ENCODE measurements around the gene PITPNC1. TPM values are rescaled to one million over a fixed set of nuclear protein-coding genes. Genes with fewer than 3 reads are reported as not detected.
"Not testable (repeated sequence)": the region's sequence is repeated elsewhere in the genome, so short reads cannot be mapped to it uniquely, and the experiment has no call there.

PITPNC1 gene
- total RNA-seq, 4 donors from 2014 or later: 7.6 to 30.1 (median 15.1) TPM

- H3K36me3 ChIP-seq: no peaks in the 10 kb centered on the region
- no peak for ATAC-seq
- WGBS, 2 donors (ENCODE audit: low coverage in 1 of 2): 85 to 96% methylated on average over 1 of the region's 1 CpG
- H3K4me3 ChIP-seq: no peak overlapping the region
- H3K4me1 ChIP-seq: no peaks in the 10 kb centered on the region
- H3K9me3 ChIP-seq: no peaks in the 10 kb centered on the region
- peaks cover 10% of the 10 kb centered on the region for H3K27me3 ChIP-seq
- no peak overlapping the region for H3K27ac ChIP-seq
- TF ChIP-seq POLR2AphosphoS5 (IDR thresholded peaks at IDR 0.05) (no peak), POLR2A (IDR thresholded peaks at IDR 0.05) (no peak), CTCF (IDR thresholded peaks at IDR 0.05) (no peak), EP300 (IDR thresholded peaks at IDR 0.05) (no peak)
These were observed 323.6 kb downstream of the PITPNC1 start for GRCh38 chr17:67700725-67701119.

GRCh38 chr17:67702861-67703260 lies 325.8 kb downstream of the PITPNC1 start:
- 86% methylated on average over 4 of the region's 8 CpGs; no CpG with 5 or more reads in 1 of the 2 donors for WGBS, 2 donors (ENCODE audit: low coverage in 1 of 2)
- H3K9me3 ChIP-seq, H3K27ac ChIP-seq, H3K36me3 ChIP-seq, H3K4me1 ChIP-seq, ATAC-seq, H3K4me3 ChIP-seq: not testable (repeated sequence)
- peaks cover 17% of the 10 kb centered on the region for H3K27me3 ChIP-seq

GRCh38 chr17:67707442-67707841 lies 330.4 kb downstream of the PITPNC1 start:
- Histone ChIP-seq H3K36me3 (no peaks in the 10 kb centered on the region), H3K4me3 (no peak overlapping the region), H3K27me3 (peaks cover 17% of the 10 kb centered on the region), H3K4me1 (no peaks in the 10 kb centered on the region), H3K27ac (no peak overlapping the region), H3K9me3 (no peaks in the 10 kb centered on the region)
- no peak for ATAC-seq
- WGBS, 2 donors (ENCODE audit: low coverage in 1 of 2): 54 to 57% methylated on average over 2 of the region's 2 CpGs
- TF ChIP-seq POLR2A (IDR thresholded peaks at IDR 0.05) (no peak), EP300 (IDR thresholded peaks at IDR 0.05) (no peak), POLR2AphosphoS5 (IDR thresholded peaks at IDR 0.05) (no peak), CTCF (IDR thresholded peaks at IDR 0.05) (no peak)

DNA sequence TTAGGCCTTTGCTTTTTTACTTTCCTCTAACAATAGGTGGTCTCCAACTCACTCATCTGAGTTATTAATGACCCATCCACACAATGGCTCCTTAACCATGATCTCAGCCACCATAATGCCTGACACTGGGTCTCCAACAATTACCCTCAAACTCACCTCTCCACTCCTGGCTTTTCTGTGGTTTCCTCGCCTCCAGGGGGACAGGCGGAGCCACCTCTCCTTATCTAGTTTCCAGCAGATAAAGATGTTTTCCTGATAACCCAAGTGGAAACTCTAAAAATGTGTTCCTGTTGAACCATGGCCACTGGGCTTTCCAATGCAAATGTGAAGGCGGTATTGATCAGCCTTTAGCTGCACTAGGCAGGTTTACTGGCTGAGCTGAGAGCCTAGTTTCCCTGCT lies 331.3 kb downstream of the PITPNC1 start:
- 100% methylated on average over 1 of the region's 3 CpGs; no CpG with 5 or more reads in 1 of the 2 donors for WGBS, 2 donors (ENCODE audit: low coverage in 1 of 2)

DNA sequence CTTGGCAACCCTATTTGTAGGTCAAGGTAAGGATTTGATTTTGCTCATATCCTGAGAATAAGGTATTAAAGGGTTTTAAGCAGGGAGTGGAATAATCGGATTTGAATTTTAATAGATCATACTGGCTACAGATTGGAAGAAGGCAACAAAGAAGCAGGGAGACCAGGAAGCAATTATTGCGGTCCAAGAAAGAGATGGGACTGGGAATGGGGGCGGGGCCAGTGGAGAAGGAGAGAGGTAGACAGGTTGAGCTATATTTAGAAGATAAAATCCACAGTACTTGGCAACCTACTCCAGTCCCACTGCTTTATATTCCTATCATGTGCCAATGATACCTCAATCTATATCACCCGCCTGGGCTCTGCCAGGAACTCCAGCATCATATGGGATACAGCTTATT lies 334.8 kb downstream of the PITPNC1 start:
- Histone ChIP-seq H3K4me3 (no peak overlapping the region), H3K4me1 (peaks cover 0 to 3% (median 0%) of the 10 kb centered on the region in 3 donors), H3K36me3 (no peaks in the 10 kb centered on the region), H3K27me3 (peaks cover 2% of the 10 kb centered on the region), H3K27ac (no peak overlapping the region), H3K9me3 (no peaks in the 10 kb centered on the region)
- 59 to 70% methylated on average over 3 to 4 of the region's 4 CpGs for WGBS, 2 donors (ENCODE audit: low coverage in 1 of 2)
- ATAC-seq: no peak
- no peak for TF ChIP-seq CTCF (IDR thresholded peaks at IDR 0.05)
- no peak for TF ChIP-seq EP300 (IDR thresholded peaks at IDR 0.05)
- TF ChIP-seq POLR2A (IDR thresholded peaks at IDR 0.05): no peak
- TF ChIP-seq POLR2AphosphoS5 (IDR thresholded peaks at IDR 0.05): no peak

More for the DNA sequence above, 331.3 kb downstream of the PITPNC1 start:
- no peak for ATAC-seq
- Histone ChIP-seq H3K9me3 (no peaks in the 10 kb centered on the region), H3K4me3 (no peak overlapping the region), H3K27ac (no peak overlapping the region), H3K27me3 (peaks cover 17% of the 10 kb centered on the region), H3K4me1 (no peaks in the 10 kb centered on the region), H3K36me3 (no peaks in the 10 kb centered on the region)
- no peak for TF ChIP-seq POLR2AphosphoS5 (IDR thresholded peaks at IDR 0.05)

DNA sequence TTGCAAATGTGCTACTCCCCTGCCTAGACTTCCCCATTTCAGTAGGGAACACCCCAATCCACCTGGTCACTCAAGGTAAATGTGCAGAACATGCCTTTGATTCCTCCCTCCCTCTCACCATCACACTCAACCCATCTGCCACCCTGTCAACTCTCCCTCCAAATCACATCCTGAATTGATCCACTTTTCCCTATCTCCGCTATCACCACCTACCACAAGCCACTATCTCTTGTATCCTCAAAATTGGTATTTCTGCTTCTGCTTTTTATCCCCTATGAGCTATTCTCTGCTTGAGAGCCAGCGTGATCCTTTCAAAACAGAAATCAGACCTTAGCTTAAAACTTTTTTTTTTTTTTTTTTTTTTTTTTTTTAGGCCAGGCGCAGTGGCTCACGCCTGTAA lies 335.3 kb downstream of the PITPNC1 start:
- Histone ChIP-seq H3K27me3 (no peaks in the 10 kb centered on the region), H3K9me3 (no peaks in the 10 kb centered on the region), H3K36me3 (no peaks in the 10 kb centered on the region), H3K4me1 (peaks cover 0 to 8% (median 0%) of the 10 kb centered on the region in 3 donors), H3K27ac (no peak overlapping the region), H3K4me3 (no peak overlapping the region)
- ATAC-seq: no peak
- TF ChIP-seq POLR2AphosphoS5 (IDR thresholded peaks at IDR 0.05) (no peak), POLR2A (IDR thresholded peaks at IDR 0.05) (no peak), EP300 (IDR thresholded peaks at IDR 0.05) (no peak), CTCF (IDR thresholded peaks at IDR 0.05) (no peak)
- 80 to 89% methylated on average over 2 to 3 of the region's 4 CpGs for WGBS, 2 donors (ENCODE audit: low coverage in 1 of 2)

Data from gastroesophageal sphincter (tissue), 4 donors.